GM12873 (cell line): ENCODE measurements around the gene TUBGCP6.

Source experiments
- CTCF ChIP-seq: IDR thresholded peaks from 2 replicates; pipeline ENCODE4 v1.5.1; 2012; ENCODE audit warnings: low read depth, mild to moderate bottlenecking, moderate library complexity, low read length, control low read depth; ENCODE audit not compliant: insufficient read depth; ENCODE audit errors: missing control alignments

TUBGCP6 gene

GRCh38 chr22:50176850-50177536 lies 67.8 kb downstream of the TUBGCP6 start:
- TF ChIP-seq CTCF = no peak

DNA sequence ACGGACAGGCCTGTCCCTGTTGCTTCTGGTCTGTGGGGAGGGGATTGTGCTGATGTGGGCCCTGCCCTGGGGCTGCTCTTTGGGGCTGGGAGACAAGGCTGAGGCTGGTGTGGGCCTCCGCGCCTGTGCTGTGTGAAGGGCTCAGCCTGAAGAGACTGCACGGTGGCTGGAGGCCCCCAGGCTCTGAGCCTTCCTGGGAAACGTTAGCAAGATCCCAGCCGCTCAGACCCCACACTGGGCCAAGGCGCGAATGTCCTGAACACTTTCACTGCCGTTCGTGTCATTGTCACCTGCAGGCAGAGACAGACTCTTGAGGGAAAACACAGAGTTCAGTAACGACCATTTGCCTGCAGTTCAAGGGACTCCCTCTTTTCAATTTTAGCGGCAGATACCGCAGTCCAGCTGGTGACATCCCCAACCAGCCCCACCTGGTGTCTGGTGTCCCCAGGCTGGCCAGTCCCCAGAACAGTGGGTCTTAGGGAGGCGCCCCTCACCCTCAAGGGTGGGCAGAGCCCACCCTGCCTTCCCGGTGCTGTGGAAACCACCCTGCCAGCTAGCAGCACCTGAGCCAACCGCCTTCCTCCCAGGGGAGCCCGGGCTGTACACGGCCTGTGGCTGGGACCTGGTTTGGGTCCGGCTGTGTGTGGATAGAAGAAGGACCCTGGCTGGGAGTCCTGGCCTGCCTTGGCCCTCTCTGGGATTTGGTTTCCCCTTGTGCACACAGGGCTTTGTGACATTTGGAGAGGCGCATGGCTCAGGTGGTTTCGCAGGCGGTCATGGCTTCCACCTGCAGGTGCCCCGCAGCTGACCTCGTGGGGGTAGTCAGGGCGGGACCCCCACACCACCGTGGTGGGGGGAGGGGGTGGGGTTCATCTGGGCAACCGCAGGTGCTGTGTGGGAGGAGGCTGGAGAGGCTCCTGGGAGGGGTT lies 68.6 kb downstream of the TUBGCP6 start:
- TF ChIP-seq CTCF = no peak

- TF ChIP-seq CTCF = no peak
Measured at GRCh38 chr22:50175191-50175461, 69.7 kb downstream of the TUBGCP6 start.

- no peak for TF ChIP-seq CTCF
Measured at GRCh38 chr22:50174382-50175190, 70.2 kb downstream of the TUBGCP6 start.

- no peak for TF ChIP-seq CTCF
Measured at GRCh38 chr22:50173983-50174355, 70.9 kb downstream of the TUBGCP6 start.

DNA sequence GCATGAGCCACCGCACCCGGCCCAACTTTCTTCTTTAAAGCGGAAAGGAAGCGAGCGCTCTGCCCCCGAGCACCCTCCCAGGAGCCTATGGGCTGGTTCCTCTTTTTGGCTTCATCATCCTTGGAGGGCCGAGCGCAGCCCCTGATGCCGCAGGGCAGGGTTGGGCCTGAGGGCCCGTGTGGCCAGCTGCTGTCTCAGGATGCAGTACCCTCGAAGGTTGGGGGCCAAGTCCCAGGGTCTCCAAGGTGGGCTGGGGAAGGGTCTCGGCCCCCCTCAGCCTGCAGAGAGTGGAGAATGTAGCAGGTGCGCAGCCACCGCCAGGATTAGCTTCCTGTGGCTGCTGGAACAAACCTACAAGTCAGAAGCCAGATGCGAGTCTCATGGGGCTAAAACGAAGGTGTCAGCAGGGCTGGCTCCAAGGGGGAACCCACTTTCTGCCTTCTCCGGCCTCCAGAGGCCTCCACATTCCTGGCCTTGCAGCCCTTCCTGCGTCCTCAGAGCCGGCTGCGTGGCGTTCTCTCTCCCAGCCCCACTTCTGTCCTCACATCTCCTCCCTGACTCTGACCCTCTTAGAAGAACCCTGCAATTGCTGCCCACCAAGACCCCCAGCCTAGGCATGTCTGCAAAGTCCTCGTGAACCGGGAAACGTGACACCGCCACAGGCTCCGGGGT lies 71.4 kb downstream of the TUBGCP6 start:
- TF ChIP-seq CTCF = no peak
